ENCODE measurements around the gene KIT.

The KIT gene

DNA sequence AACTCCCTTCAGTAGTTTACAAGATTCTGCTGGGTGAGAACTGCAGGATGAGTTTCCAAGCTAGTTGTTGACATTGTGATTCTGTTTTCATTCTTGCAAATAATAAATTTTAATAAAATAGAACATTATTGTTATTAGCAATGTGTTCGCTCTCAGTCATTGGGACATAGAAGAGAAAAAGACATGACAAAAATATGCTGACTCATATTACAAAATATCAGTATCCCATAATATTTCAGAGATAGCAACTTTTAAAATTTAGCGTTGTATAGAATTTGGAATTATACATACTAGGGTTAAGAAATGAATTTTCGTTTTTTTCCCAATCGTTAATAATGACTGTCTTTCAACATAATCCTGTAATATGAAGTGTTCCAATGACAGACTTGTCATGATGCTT, 45.4 kb downstream of the KIT start:
- DNase-seq (ENCODE audit: low read depth in 2 of 2) = no peak

DNA sequence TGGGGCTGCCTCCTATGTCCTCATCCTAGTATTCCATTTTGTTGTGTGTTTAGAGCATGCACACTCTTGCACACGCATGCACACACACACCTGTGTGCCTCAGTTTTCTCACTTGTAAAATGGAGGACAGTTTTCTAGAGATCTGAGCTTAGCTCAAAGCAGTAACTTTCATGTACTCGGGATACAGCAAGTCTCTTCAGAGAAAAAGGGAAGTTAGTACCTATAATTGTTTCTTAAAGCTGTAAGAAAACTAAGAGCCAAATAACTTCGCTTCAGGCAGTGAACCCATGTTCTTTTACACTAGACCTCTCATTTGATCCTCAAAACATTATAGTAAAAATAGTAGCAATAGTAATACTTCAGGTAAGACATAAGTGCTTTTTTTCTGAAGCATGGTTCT, 49.6 kb downstream of the KIT start:
- DNase-seq (ENCODE audit: low read depth in 2 of 2) = no peak

DNA sequence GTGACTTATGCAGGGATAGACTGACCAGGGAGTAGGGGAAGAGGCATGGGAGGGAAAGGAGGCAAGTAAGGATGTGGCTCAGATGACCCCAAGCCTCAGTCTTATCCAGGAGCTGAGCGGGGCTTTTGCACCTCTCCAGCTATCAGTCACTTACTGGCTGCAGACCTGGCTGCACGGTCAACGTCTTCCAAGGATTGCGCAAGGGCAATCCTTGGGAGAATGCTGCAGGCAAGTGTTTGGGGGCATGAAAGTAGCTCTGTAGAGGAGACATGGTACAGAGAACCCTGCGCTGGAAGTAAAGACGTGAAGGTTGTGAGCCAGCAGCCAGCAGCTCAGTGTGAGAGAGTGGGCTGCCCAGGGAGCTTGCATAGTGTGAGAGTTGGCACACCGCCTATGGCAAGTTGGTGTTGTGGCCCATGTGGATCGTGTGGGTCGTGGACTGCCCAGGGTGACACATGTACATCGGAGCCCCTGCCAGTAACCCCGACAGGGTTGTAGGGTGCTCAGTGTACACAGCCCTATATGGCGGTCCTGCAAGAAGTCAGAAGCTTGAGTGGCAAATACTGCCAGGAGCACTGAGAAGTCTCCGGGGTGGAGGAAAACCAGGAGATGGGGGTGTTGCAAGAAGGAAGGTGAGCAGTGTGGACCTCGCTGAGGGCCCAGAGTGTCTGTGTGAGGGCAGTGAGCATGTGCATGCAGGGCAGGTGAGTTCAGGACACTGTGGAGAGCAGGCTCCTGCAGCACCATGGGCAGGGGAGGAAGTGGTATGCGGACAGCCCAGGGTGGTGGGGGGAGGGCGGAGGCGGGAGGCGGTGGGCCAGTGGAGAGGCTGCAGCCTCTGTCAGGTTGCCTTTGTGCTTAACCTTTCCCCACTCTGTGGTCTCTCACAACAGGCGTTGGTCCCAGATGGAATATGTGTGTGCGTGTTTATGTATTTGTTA, 50.9 kb downstream of the KIT start:
- no peak for DNase-seq (ENCODE audit: low read depth in 2 of 2)

DNA sequence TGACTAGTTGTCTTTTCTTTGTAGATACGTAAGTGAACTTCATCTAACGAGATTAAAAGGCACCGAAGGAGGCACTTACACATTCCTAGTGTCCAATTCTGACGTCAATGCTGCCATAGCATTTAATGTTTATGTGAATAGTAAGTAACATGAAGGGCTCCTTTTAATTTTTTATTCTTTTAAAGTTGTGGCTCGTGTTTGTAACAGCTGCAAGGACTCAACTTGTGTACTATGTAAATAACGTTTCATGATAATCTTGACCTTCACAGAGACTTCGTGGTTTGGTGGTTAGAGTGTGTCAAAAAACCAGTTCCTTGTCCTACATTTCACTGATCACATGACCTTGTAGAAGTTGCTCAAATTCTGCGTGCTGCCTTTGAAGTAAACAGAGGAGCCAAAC, 51.6 kb downstream of the KIT start:
- DNase-seq (ENCODE audit: low read depth in 2 of 2) = no peak

DNA sequence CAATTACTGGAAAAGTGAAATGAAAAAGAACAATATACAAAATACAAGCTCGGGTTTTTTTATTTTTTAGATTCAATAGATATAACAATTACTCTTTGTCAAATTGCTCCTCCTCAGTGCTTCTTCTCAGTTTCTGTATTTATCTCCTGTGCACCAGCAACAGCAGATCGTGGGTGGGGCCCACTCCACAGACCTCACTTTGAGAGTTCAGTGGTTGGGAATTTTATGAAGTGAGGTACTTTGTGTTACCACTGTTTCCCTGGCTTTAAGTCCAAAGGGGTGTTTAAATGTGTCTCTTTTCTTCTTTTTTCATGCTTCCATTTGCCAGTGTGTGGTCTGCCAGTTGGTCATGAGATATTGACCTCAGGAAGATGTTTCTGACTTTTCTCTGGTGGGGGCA, 54.4 kb downstream of the KIT start:
- DNase-seq (ENCODE audit: low read depth in 2 of 2) = no peak

DNA sequence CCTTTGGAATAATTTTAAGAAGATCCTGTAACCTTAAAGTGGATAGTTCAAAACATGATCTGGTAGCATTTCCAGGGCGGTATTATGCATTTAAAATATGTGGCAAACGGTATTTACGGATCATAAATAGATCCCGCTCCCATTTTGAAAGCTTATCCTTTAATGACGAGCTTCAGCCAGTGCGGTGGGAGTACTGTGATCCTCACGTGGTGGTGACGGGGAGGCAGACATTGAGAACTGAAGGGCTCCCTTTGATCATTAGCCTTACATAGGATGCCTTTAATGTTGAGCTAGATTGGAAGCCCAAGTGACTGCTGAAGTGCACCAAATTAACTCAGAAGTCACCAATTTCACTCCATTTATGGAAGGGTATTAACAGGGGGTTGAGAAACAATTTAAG, 56.9 kb downstream of the KIT start:
- no peak for DNase-seq (ENCODE audit: low read depth in 2 of 2)

DNA sequence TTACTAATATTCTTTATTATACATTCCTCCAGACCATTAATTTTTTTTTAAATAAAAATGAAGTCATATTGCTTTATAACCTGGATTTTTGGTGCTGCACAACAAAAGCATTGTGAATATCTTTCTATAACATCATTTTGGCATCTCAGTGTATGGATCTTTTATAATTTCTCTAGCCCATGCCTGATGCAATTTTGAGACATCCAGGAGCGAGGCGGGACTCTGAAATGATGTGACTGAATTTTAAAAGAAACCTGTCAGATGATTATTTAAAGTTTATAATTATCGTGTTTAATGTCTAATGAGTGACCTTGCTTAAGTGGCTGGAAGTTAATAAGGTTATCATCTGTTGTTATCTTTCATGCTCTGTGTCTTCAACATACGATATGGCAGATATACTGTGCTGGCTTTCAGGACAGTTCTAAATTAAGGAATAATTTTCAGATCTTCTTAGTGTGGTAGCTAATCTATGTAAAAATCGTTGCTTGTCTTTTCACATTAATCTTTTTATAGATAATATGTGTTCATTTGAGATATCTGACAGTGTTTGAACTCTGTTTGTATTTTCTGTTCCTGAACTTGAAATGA, 58.8 kb downstream of the KIT start:
- no peak for DNase-seq (ENCODE audit: low read depth in 2 of 2)

DNA sequence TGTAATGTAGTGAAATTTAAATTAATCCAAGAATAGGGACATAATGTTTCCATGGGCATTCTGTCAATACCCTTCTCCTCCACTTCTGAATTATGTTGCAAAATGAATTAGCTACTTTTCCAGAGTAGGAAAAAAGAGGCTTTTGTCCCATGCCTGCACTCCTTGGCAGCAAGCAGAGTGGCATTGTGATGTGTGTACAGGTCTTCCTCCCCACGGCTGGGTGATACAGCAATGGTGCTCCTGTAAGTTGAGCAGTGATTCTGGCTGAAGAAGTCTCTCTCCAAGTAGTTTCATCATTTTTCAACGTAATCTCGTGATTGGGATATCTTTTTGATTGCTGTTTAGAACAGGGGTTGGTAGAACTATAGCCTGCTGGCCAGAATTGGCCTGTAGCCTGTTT, 59.9 kb downstream of the KIT start:
- no peak for DNase-seq (ENCODE audit: low read depth in 2 of 2)

DNA sequence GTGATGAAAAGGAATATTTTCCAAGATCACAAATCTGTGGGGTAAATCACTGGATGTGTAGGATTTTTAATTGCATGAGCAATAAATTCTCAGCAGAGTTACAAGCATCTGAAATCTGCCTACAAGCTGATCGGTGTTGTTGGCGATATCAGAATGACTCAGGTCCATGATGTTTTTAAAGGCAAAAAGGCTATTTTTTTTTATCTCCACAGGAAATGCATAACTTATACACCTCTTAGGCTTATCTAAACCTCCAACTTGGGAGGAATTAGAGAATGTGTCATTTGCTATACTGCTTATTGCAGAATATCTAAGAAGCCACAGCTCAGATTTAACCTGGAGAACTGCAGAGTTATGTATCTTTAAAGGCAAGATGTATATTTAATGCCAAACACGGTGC, 61.6 kb downstream of the KIT start:
- DNase-seq (ENCODE audit: low read depth in 2 of 2) = no peak

DNA sequence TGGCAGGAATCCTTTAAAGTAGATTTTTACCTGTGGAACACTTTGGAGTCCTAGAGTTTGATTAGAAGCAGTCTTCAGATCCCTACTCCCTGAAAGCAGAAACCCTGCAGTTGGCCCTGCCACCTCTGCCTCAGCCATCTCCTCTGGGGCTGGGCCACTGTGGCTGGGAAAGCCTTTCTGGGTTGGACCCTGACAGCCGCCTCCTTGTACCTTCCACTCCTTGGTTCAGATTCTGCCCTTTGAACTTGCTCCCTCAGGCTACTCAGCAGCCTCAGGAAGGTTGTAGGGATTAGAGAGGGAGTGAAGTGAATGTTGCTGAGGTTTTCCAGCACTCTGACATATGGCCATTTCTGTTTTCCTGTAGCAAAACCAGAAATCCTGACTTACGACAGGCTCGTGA, 65.5 kb downstream of the KIT start:
- no peak for DNase-seq (ENCODE audit: low read depth in 2 of 2)

DNA sequence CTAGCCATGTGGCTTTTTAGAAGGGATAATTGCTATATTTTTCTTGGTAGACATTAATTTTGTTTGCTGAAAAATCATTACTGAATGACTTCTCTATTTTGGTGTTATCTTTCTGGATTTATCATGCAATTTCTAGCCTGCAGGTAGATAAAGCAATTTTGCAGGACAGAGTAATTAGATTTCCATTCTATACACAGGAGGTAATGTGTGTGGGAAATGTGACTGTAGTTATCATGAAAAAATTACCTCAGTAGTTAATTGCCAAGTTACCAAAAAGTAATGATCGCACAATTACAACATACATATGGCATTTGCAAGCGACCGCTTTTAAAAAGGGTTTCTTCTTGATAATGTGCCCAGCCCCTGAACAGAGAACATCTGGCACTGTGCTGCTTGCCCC, 66.1 kb downstream of the KIT start:
- DNase-seq (ENCODE audit: low read depth in 2 of 2) = no peak

DNA sequence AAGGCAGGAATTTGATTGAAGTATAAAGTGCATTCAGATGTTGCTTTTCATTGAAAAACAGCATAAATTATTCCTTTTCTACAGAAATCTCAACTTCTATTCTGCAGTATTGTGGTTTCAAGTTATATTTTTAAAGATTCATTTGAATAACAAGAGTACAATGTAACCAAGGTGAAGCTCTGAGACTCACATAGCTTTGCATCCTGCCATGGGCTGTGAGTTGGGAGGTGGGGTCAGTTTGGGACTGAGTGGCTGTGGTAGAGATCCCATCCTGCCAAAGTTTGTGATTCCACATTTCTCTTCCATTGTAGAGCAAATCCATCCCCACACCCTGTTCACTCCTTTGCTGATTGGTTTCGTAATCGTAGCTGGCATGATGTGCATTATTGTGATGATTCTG, 69.2 kb downstream of the KIT start:
- no peak for DNase-seq (ENCODE audit: low read depth in 2 of 2)

DNA sequence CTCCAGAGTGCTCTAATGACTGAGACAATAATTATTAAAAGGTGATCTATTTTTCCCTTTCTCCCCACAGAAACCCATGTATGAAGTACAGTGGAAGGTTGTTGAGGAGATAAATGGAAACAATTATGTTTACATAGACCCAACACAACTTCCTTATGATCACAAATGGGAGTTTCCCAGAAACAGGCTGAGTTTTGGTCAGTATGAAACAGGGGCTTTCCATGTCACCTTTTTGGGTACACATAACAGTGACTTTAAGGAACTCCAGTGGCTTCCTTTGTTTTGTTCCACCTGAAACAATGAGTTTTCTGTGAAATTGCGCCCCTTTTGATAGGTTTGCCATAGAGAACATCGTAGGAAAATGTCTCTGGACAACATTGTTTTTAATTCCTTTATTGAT, 69.6 kb downstream of the KIT start:
- DNase-seq (ENCODE audit: low read depth in 2 of 2) = no peak

DNA sequence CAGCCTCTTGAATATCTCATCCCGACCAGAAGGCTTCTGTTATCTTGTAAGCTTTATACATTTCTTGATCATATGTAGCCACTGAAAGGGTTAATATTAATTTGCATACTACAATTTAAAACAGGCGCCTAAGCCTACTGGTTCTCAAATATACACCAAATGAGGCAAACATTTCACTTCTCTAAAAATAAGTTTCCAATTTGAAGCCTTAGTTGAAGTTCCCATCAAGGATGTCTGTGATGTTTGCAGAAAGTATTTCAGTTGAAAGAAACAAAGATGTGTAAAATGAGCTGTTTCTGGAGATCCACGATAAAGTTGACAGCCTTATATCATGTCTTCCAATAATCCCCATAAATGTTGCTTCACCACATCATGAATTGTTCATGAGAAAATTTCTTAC, 70.6 kb downstream of the KIT start:
- no peak for DNase-seq (ENCODE audit: low read depth in 2 of 2)

DNA sequence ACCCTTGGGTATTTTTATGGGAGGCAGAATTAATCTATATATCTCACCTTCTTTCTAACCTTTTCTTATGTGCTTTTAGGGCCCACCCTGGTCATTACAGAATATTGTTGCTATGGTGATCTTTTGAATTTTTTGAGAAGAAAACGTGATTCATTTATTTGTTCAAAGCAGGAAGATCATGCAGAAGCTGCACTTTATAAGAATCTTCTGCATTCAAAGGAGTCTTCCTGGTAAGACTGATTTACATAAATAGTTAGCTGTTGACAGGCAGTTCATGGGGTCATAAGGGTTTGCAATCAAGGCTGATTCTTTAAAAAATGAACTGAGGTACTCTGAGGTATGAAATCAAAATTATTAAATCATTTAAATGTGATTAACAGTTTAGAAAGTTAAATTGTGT, 71.5 kb downstream of the KIT start:
- no peak for DNase-seq (ENCODE audit: low read depth in 2 of 2)

DNA sequence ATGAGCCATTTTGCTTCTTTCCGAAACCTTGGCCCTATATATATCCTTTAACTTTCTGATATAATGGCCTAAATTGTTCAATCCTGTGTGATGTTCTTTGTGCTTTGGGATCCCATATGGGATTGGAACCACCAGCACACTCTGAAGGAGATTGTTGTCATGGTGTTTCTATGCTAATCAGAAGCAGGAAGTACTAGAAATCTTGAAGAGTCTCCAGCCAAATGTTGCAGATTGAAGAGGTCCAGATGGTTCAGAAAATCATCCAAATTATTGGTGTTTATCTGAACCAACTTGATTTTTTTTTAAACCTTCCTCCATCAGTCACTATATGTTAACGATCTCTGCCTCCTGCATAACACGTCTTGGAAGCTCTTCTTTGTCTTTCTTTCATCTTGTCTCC, 72.8 kb downstream of the KIT start:
- no peak for DNase-seq (ENCODE audit: low read depth in 2 of 2)

DNA sequence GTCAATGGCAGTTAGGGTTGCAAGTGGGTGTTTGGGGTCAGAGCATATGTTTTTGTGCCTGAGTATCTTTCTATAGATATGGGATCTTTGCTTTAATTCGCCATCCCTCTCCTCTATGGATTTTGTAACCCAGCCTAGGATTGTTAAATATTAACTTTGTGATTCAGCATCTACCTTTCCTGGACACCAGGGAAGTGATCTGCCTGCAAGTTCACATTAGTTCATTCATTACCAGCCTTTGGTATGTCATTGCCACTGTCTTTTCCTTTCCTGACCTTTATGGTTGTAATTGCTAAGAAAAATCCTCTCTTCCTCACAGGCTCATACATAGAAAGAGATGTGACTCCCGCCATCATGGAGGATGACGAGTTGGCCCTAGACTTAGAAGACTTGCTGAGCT, 73.8 kb downstream of the KIT start:
- DNase-seq (ENCODE audit: low read depth in 2 of 2) = no peak

DNA sequence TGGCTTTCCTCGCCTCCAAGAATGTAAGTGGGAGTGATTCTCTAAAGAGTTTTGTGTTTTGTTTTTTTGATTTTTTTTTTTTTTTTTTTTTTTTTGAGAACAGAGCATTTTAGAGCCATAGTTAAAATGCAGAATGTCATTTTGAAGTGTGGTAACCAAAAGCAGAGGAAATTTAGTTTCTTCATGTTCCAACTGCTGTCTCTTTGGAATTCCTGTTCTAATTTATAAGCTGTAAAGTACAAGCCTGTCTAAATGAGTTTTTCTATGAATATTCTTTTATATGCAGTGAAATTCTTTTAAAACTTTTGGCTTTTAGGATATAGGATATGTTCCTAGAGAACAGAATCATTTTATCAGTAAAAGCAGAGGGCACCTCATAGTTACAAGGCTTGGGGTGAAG, 74.2 kb downstream of the KIT start:
- no peak for DNase-seq (ENCODE audit: low read depth in 2 of 2)

DNA sequence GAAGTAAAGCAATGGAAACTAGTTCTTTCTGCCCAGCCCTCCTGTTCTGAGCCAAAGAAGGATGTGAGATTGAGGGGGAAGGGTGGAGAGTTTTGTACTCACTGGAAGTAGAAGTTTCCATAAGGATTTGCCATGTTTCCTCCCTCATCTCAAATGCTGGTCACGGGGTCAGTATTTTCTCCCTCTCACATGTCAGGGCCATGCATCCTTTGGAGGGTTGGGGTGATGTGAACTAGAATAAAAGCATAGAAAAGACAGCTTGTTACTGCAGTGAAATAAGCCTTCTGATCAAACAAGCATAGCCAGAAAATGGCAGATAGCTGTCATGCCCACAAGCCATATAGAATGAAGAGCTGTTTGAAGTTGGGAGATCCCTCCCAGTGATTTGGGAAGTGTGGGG, 79.7 kb downstream of the KIT start:
- no peak for DNase-seq (ENCODE audit: low read depth in 2 of 2)

DNA sequence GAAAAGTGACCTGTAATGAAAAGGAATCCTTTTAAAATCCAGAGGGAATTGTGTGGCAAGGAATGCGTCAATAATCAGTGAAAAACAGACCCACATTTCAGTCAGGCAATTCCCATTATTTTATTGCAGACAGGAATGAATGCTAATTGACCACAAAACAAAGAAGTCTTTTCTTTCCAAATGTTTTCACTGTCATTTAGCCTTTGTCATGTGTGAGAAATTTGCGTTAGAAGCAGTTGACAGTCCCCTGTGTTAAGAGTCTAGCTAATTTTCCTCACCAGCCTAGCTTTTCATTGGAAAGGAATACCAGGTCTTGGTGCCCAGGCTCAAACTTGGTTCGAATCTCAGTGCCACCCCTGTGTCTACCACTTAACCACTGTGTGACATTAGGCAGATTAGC, 83.4 kb downstream of the KIT start:
- no peak for DNase-seq (ENCODE audit: low read depth in 2 of 2)

DNA sequence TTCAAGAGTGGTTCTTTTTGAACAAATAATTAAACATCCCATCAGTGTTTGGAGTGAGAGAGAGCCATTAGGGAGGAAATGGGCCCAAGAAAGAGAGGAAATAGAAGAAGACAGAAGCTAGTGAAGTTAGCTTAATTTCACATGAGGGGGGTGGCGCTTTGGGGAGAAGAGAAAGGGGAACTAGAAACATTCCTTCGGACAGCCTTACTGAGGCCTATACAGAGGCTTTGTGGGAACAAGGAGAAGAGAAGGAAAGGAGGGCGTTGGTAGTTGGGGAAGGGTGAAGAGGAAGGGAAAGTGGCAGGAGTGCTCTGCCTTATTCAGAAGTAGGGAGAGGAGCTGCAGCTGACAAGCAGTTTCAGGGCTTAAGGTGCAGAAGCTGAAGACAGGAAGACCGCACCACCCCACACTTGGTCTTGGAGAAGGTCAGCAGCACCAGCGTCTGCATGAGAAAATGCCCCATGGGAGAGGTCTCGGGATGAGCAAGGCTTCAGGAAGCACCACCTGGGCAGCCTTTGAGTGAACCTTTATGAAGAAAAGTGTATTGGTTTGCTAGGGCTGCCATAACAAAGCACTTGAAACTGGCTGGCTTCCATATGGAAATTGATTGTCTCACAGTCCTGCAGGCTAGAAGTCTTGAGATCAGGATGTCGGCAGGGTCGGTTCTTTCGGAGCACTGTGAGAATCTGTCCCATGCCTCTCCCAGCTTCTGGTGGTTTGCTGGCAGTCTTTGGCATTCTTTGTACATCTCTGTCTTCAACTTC, 85.1 kb downstream of the KIT start:
- DNase-seq (ENCODE audit: low read depth in 2 of 2) = no peak

DNA sequence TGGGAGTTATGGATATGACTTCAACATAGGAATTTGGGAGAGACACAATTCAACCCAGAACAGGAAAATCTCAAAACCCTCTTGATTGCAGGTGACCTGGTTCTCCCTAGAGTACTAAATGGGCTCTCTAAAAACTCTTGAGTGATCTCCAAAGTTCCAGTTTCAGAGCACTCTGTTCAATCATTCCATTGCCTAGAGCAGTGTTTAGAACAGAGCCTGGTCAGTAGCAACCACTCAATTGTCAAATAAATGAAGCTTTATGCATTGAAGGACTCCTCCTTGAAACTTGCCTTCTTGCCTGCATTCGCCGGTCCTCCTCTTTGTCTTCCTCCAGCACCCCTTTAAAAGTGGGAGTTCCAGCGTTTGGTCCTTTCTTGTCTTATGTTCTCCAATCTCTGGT, 85.8 kb downstream of the KIT start:
- DNase-seq (ENCODE audit: low read depth in 2 of 2) = no peak

DNA sequence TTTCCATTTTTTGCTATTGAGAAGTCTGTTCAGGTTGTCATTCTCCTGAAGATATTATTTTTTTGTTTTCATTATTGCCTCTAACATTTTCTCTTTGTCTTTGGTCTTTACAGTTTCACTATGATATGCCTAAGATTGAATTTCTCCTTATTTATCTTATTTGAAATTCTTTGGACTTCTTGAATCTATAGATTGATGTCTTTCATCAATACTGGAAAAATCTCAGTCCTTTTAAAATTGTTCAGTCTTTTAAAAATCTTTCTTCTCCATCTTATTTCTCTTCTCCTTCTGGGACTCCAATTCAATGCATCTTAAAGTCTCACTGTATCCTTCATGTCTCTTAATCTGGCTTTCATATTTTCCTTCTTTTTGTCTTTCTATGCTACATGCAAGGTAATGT, 86.7 kb downstream of the KIT start:
- no peak for DNase-seq (ENCODE audit: low read depth in 2 of 2)

Data from stimulated activated CD8-positive, alpha-beta memory T cell treated with anti-CD3 and anti-CD28 coated beads, Interleukin-15, amount 100 ng/mL, for 4 hours (primary cell).